Measurements from ENCODE around the gene FGF1.
"Not testable (repeated sequence)": the region's sequence is repeated elsewhere in the genome, so short reads cannot be mapped to it uniquely, and the experiment has no call there.

Gene FGF1

GRCh38 chr5:142668336-142668735 lies 17.6 kb downstream of the FGF1 start:
- DNase-seq, result no peak

- DNase-seq, result no peak
These were observed 18.1 kb downstream of the FGF1 start for GRCh38 chr5:142667831-142668230.

GRCh38 chr5:142664636-142665035 lies 21.3 kb downstream of the FGF1 start:
- no peak for DNase-seq

- no peak for DNase-seq
These were observed 21.8 kb downstream of the FGF1 start for GRCh38 chr5:142664067-142664466.

GRCh38 chr5:142663246-142663645 lies 22.6 kb downstream of the FGF1 start:
- DNase-seq, result no peak

- no peak for DNase-seq
These were observed 23.9 kb downstream of the FGF1 start for GRCh38 chr5:142661957-142662356.

- no peak for DNase-seq
These were observed 24.7 kb downstream of the FGF1 start for GRCh38 chr5:142661143-142661542.

GRCh38 chr5:142660731-142661130 lies 25.2 kb downstream of the FGF1 start:
- DNase-seq, result no peak

GRCh38 chr5:142660196-142660595 lies 25.7 kb downstream of the FGF1 start:
- no peak for DNase-seq

- no peak for DNase-seq
These were observed 26.5 kb downstream of the FGF1 start for GRCh38 chr5:142659405-142659804.

GRCh38 chr5:142658278-142658677 lies 27.6 kb downstream of the FGF1 start:
- DNase-seq, result no peak

GRCh38 chr5:142657446-142657845 lies 28.4 kb downstream of the FGF1 start:
- DNase-seq, result no peak

GRCh38 chr5:142655339-142656267 lies 30.3 kb downstream of the FGF1 start:
- peak; percentile 13 for DNase-seq

- no peak for DNase-seq
These were observed 31.3 kb downstream of the FGF1 start for GRCh38 chr5:142654578-142655058.

GRCh38 chr5:142653321-142653720 lies 32.6 kb downstream of the FGF1 start:
- DNase-seq, result no peak

GRCh38 chr5:142652563-142652962 lies 33.3 kb downstream of the FGF1 start:
- DNase-seq, result no peak

GRCh38 chr5:142650881-142651280 lies 35.0 kb downstream of the FGF1 start:
- DNase-seq, result no peak

- no peak for DNase-seq
These were observed 35.8 kb downstream of the FGF1 start for GRCh38 chr5:142650060-142650459.

- DNase-seq, result not testable (repeated sequence)
These were observed 37.8 kb downstream of the FGF1 start for GRCh38 chr5:142648108-142648507.

GRCh38 chr5:142645456-142645855 lies 40.4 kb downstream of the FGF1 start:
- no peak for DNase-seq

- DNase-seq, result no peak
These were observed 41.1 kb downstream of the FGF1 start for GRCh38 chr5:142644640-142645361.

- no peak for DNase-seq
These were observed 41.8 kb downstream of the FGF1 start for GRCh38 chr5:142644127-142644526.

- DNase-seq, result no peak
These were observed 42.3 kb downstream of the FGF1 start for GRCh38 chr5:142643634-142644033.

- DNase-seq, result no peak
These were observed 43.5 kb downstream of the FGF1 start for GRCh38 chr5:142642427-142642826.
